Measurements from ENCODE around the gene JCHAIN.

- TF ChIP-seq CTCF (optimal IDR thresholded peaks at IDR 0.05 in 1 of 3, IDR thresholded peaks at IDR 0.05 in 1 of 3, conservative IDR thresholded peaks at IDR 0.05 in 1 of 3; ENCODE audit: extremely low read depth in 1 of 3, insufficient read depth in 2 of 3, low read length in 3 of 3), result no peak
- no peak for TF ChIP-seq EZH2 (IDR thresholded peaks at IDR 0.05; ENCODE audit: low read length)
Measured at GRCh38 chr4:70712604-70713452, 46.5 kb upstream of the JCHAIN start.

All from keratinocyte (primary cell).